ENCODE data around the gene HLA-E. TPM values are rescaled to one million over a fixed set of nuclear protein-coding genes. Genes with fewer than 3 reads are reported as not detected.
"Not testable (repeated sequence)": the region's sequence is repeated elsewhere in the genome, so short reads cannot be mapped to it uniquely, and the experiment has no call there.

Gene HLA-E
- total and polyA plus RNA-seq, 2 donors (not counting 1 experiment from before 2014, with no cell fraction given): 183 to 254 TPM

- Histone ChIP-seq H3K9ac (ENCODE audit: insufficient read depth, low read length) (peak overlapping the region; percentile 94), H3K4me3 (replicated peaks in 1 of 4; ENCODE audit: control extremely low read depth in 1 of 4, insufficient read depth in 1 of 4, low read depth in 3 of 4, low read length in 4 of 4) (peak overlapping the region; percentile 80 to 99 (median 96)), H2AFZ (ENCODE audit: low read length) (peak overlapping the region; percentile 58), H3K27ac (ENCODE audit: insufficient read depth, low read length) (peak overlapping the region; percentile 95), H3K79me2 (ENCODE audit: control insufficient read depth, insufficient read depth, low read length) (peaks cover 17% of the 10 kb centered on the region), H3K4me1 (ENCODE audit: control insufficient read depth, extremely low read depth, insufficient read depth, low read length) (peaks cover 9% of the 10 kb centered on the region), H3K9me3 (ENCODE audit: control insufficient read depth, insufficient read depth, low read depth, low read length) (no peaks in the 10 kb centered on the region), H3K27me3 (ENCODE audit: control insufficient read depth, insufficient read depth, low read length) (peaks cover 2% of the 10 kb centered on the region), H3K4me2 (ENCODE audit: extremely low read depth, insufficient read depth, low read length) (peak overlapping the region; percentile 90), H3K36me3 (ENCODE audit: control insufficient read depth, insufficient read depth, low read length) (peaks cover 22% of the 10 kb centered on the region), H4K20me1 (ENCODE audit: control insufficient read depth, extremely low read depth, insufficient read depth, low read length) (no peaks in the 10 kb centered on the region)
- peak; percentile 55 to 58 for DNase-seq (ENCODE audit: low read depth in 2 of 2)
- no peak for TF ChIP-seq EZH2 (IDR thresholded peaks at IDR 0.05; ENCODE audit: low read length, missing control alignments)
- no peak for TF ChIP-seq CTCF (conservative IDR thresholded peaks at IDR 0.05 in 1 of 2, IDR thresholded peaks at IDR 0.05 in 1 of 2; ENCODE audit: low read depth in 1 of 2, low read length in 2 of 2)
Observed at GRCh38 chr6:30490026-30490876, 942 bp downstream of the HLA-E start.

GRCh38 chr6:30491291-30491953 is 2.1 kb downstream of the HLA-E start:
- H3K4me2 ChIP-seq (ENCODE audit: extremely low read depth, insufficient read depth, low read length); H3K9ac ChIP-seq (ENCODE audit: insufficient read depth, low read length); H4K20me1 ChIP-seq (ENCODE audit: control insufficient read depth, extremely low read depth, insufficient read depth, low read length); H3K27ac ChIP-seq (ENCODE audit: insufficient read depth, low read length); H3K27me3 ChIP-seq (ENCODE audit: control insufficient read depth, insufficient read depth, low read length); H3K9me3 ChIP-seq (ENCODE audit: control insufficient read depth, insufficient read depth, low read depth, low read length); H2AFZ ChIP-seq (ENCODE audit: low read length); DNase-seq (ENCODE audit: low read depth in 2 of 2): not testable (repeated sequence)
- Histone ChIP-seq H3K4me3 (replicated peaks in 1 of 4; ENCODE audit: control extremely low read depth in 1 of 4, insufficient read depth in 1 of 4, low read depth in 3 of 4, low read length in 4 of 4) (peak overlapping the region in 1 of 4 experiments; percentile 98), H3K79me2 (ENCODE audit: control insufficient read depth, insufficient read depth, low read length) (peaks cover 17% of the 10 kb centered on the region), H3K36me3 (ENCODE audit: control insufficient read depth, insufficient read depth, low read length) (peaks cover 22% of the 10 kb centered on the region), H3K4me1 (ENCODE audit: control insufficient read depth, extremely low read depth, insufficient read depth, low read length) (peaks cover 11% of the 10 kb centered on the region)

- Histone ChIP-seq H3K27me3 (ENCODE audit: control insufficient read depth, insufficient read depth, low read length) (no peaks in the 10 kb centered on the region), H3K9me3 (ENCODE audit: control insufficient read depth, insufficient read depth, low read depth, low read length) (no peaks in the 10 kb centered on the region), H3K9ac (ENCODE audit: insufficient read depth, low read length) (no peak overlapping the region), H3K4me1 (ENCODE audit: control insufficient read depth, extremely low read depth, insufficient read depth, low read length) (peaks cover 15% of the 10 kb centered on the region), H3K36me3 (ENCODE audit: control insufficient read depth, insufficient read depth, low read length) (peaks cover 22% of the 10 kb centered on the region), H3K27ac (ENCODE audit: insufficient read depth, low read length) (no peak overlapping the region), H3K4me3 (replicated peaks in 1 of 4; ENCODE audit: control extremely low read depth in 1 of 4, insufficient read depth in 1 of 4, low read depth in 3 of 4, low read length in 4 of 4) (peak overlapping the region in 1 of 4 experiments; percentile 10), H2AFZ (ENCODE audit: low read length) (no peak overlapping the region), H4K20me1 (ENCODE audit: control insufficient read depth, extremely low read depth, insufficient read depth, low read length) (no peaks in the 10 kb centered on the region), H3K79me2 (ENCODE audit: control insufficient read depth, insufficient read depth, low read length) (peaks cover 17% of the 10 kb centered on the region), H3K4me2 (ENCODE audit: extremely low read depth, insufficient read depth, low read length) (no peak overlapping the region)
- no peak for DNase-seq (ENCODE audit: low read depth in 2 of 2)
- TF ChIP-seq CTCF (conservative IDR thresholded peaks at IDR 0.05 in 1 of 2, IDR thresholded peaks at IDR 0.05 in 1 of 2; ENCODE audit: low read depth in 1 of 2, low read length in 2 of 2): no peak
- no peak for TF ChIP-seq EZH2 (IDR thresholded peaks at IDR 0.05; ENCODE audit: low read length, missing control alignments)
Observed at GRCh38 chr6:30491991-30492952, 3.0 kb downstream of the HLA-E start.

All from fibroblast of lung (primary cell).